ENCODE results near the gene ARHGEF10L. TPM values are rescaled to one million over a fixed set of nuclear protein-coding genes. Genes with fewer than 3 reads are reported as not detected.

The ARHGEF10L gene
- total RNA-seq, 1 donor from 2014 or later: 75.6 TPM

DNA sequence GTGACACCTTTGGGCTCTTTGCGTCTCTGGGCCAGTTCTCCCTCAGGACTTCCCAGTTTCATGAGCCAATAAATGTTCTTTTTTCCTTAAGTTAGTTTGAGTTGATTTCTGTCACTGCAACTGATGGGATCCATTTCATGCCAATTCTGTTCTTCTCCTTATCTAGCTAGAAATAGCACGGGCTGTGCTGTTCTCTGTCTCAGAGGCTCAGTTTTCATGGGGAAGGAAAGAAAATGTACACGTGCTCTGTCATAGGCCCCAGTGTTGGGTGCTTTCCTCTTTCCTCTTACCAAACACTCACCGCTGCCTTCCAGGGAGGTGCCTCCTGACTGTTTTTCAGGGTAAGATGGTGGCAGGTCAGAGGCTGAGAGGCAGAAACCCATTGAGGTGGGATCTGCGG lies 172.4 kb downstream of the ARHGEF10L start:
- H3K9me3 ChIP-seq: no peaks in the 10 kb centered on the region
- no peak overlapping the region for H3K4me3 ChIP-seq
- DNase-seq (ENCODE audit: extremely low spot score in 2 of 2): no peak
- H3K4me1 ChIP-seq: no peaks in the 10 kb centered on the region
- H3K27ac ChIP-seq: no peak overlapping the region
- no peaks in the 10 kb centered on the region for H3K36me3 ChIP-seq
- no peaks in the 10 kb centered on the region for H3K27me3 ChIP-seq
- intact Hi-C loops (cut with DNase I): no loop called here
- TF ChIP-seq, protein P1, sequence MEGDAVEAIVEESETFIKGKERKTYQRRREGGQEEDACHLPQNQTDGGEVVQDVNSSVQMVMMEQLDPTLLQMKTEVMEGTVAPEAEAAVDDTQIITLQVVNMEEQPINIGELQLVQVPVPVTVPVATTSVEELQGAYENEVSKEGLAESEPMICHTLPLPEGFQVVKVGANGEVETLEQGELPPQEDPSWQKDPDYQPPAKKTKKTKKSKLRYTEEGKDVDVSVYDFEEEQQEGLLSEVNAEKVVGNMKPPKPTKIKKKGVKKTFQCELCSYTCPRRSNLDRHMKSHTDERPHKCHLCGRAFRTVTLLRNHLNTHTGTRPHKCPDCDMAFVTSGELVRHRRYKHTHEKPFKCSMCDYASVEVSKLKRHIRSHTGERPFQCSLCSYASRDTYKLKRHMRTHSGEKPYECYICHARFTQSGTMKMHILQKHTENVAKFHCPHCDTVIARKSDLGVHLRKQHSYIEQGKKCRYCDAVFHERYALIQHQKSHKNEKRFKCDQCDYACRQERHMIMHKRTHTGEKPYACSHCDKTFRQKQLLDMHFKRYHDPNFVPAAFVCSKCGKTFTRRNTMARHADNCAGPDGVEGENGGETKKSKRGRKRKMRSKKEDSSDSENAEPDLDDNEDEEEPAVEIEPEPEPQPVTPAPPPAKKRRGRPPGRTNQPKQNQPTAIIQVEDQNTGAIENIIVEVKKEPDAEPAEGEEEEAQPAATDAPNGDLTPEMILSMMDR (IDR thresholded peaks at IDR 0.05): no peak
- TF ChIP-seq POLR2AphosphoS5 (IDR thresholded peaks at IDR 0.05; ENCODE audit: insufficient read depth in 1 of 2, low read depth in 1 of 2) (no peak), POLR2A (IDR thresholded peaks at IDR 0.05) (no peak)

DNA sequence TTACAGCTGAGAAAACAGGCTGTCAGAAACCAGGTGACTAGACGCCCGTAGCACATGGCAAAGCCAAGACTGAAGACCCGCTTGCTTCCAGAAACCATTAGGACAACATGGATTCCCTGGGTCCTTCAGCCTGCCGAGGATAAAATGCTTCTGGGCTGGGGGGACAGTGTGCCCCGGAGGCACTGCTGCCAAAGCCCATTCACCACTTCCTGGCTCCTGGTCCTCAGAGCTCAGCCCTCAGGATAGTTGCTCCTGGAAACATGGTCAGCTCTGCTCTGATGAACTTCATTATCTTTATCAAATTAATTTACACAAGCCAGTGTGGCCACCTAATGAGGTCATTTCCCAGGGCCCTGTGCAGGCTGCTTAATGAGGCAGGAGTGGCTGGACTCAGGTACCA lies 174.5 kb downstream of the ARHGEF10L start:
- Histone ChIP-seq H3K4me3 (no peak overlapping the region), H3K9me3 (no peaks in the 10 kb centered on the region), H3K27me3 (no peaks in the 10 kb centered on the region), H3K4me1 (no peaks in the 10 kb centered on the region), H3K36me3 (no peaks in the 10 kb centered on the region), H3K27ac (no peak overlapping the region)
- intact Hi-C loops (cut with DNase I): no loop called here
- no peak for DNase-seq (ENCODE audit: extremely low spot score in 2 of 2)
- TF ChIP-seq, protein P1 (IDR thresholded peaks at IDR 0.05): no peak
- TF ChIP-seq POLR2A (IDR thresholded peaks at IDR 0.05) (no peak), POLR2AphosphoS5 (IDR thresholded peaks at IDR 0.05; ENCODE audit: insufficient read depth in 1 of 2, low read depth in 1 of 2) (no peak)

DNA sequence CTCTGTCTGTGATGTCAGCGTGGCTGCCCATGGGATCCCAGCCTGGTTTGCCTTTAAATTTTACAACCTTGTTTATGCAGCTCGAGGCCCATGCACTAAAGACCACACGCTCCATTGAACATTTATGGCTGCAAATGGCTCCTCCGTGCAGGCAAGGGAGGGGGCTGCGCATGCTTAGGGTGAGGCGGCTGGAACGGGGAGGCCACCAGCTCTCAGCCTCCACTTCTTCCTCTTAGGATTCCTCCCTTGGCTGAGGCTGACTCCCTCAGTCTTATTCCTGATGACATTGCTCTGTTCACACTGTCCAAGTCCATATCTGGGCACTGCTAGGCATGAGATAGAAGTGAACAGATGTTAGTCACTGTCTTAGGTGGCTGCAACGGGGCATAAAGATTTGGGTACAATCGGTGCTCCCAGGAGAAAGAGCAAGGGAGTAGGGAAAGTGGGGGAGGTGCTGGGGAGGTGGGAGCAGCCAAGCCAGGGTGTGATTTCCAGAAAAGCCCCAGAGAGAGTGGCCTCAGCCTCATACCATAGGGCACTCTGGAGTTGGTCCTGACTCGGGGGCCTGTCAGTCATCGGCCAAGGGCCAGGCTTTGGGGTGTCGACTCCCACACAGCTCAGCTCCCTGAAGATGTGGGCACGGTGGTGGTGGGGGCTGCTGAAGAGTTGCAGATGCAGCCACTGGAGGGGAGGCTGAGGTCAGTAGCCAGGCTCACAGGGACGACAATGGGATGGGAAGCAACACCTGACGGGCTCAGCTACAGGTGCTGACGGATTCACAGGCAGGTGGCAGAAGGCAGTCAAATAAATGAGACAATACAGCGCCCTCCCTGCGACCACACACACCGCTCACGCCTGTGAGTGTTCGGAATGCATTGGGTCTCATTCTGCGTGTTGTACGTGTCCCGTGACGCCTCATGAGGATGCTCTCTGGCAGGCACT lies 178.4 kb downstream of the ARHGEF10L start:
- Histone ChIP-seq H3K4me1 (no peaks in the 10 kb centered on the region), H3K36me3 (no peaks in the 10 kb centered on the region), H3K9me3 (no peaks in the 10 kb centered on the region), H3K27me3 (no peaks in the 10 kb centered on the region), H3K27ac (no peak overlapping the region), H3K4me3 (no peak overlapping the region)
- TF ChIP-seq, protein P1 (IDR thresholded peaks at IDR 0.05): no peak
- TF ChIP-seq POLR2AphosphoS5 (IDR thresholded peaks at IDR 0.05; ENCODE audit: insufficient read depth in 1 of 2, low read depth in 1 of 2): no peak
- TF ChIP-seq POLR2A (IDR thresholded peaks at IDR 0.05): no peak
- intact Hi-C loops (cut with DNase I): no loop called here
- DNase-seq (ENCODE audit: extremely low spot score in 2 of 2): no peak

DNA sequence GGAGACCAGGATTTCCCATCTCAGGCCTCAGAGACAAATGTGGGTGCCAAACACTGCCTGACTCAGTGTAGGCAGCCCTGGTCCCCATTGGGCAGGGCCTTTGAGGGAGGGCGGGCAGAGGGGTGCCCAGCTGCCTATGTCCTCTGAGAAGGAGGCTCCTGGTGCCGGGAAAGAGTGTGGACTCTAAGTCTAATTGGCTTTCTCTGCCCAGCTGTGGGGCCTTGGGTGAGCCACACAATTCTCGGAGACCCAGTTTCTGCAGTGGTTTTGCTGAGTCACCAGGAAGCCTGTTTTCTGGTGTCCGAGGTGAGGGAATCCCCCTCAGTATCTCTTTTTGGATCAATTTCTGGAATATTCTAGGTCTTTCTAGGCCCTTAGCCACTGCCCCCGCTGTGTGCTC lies 180.4 kb downstream of the ARHGEF10L start:
- no peaks in the 10 kb centered on the region for H3K27me3 ChIP-seq
- DNase-seq (ENCODE audit: extremely low spot score in 2 of 2): no peak

More for the DNA sequence above, 180.4 kb downstream of the ARHGEF10L start:
- intact Hi-C loops (cut with DNase I): no loop called here
- TF ChIP-seq POLR2AphosphoS5 (IDR thresholded peaks at IDR 0.05; ENCODE audit: insufficient read depth in 1 of 2, low read depth in 1 of 2) (no peak), POLR2A (IDR thresholded peaks at IDR 0.05) (no peak)
- TF ChIP-seq, protein P1 (IDR thresholded peaks at IDR 0.05): no peak
- no peaks in the 10 kb centered on the region for H3K9me3 ChIP-seq
- H3K36me3 ChIP-seq: no peaks in the 10 kb centered on the region
- H3K4me1 ChIP-seq: no peaks in the 10 kb centered on the region
- no peak overlapping the region for H3K4me3 ChIP-seq
- no peak overlapping the region for H3K27ac ChIP-seq

Data from vagina (tissue), 2 donors.